Peyer's patch (tissue), 4 donors: ENCODE measurements around the gene RBM33.

Experiments used
- CTCF ChIP-seq, 6 experiments: fragments of 450-650 bp in 4 of 6; fragments of 200-600 bp in 2 of 6; sonication (generic) in 1 of 6; IDR thresholded peaks; one replicate each; pipeline ENCODE4 v1.5.1; 2017 to 2019; ENCODE audit warnings: antibody characterized with exemption in 6 of 6, mild to moderate bottlenecking in 3 of 6, moderate library complexity in 1 of 6
- POLR2A ChIP-seq, 2 donors: fragments of 450-650 bp; IDR thresholded peaks; one replicate each; pipeline ENCODE4 v1.5.1; 2017; ENCODE audit warnings: antibody characterized with exemption in 2 of 2, mild to moderate bottlenecking in 2 of 2, moderate library complexity in 2 of 2

GRCh38 chr7:155647734-155648133 lies 3.3 kb downstream of the RBM33 start:
- TF ChIP-seq CTCF (IDR thresholded peaks at IDR 0.05), result no peak
- no peak for TF ChIP-seq POLR2A (IDR thresholded peaks at IDR 0.05)
